ENCODE results near the gene ZNF772. TPM values are rescaled to one million over a fixed set of nuclear protein-coding genes. Genes with fewer than 3 reads are reported as not detected.
"Not testable (repeated sequence)": the region's sequence is repeated elsewhere in the genome, so short reads cannot be mapped to it uniquely, and the experiment has no call there.

ZNF772 gene
- 10.0 TPM for total RNA-seq
- long read RNA-seq, partial matches to known transcripts, result 0 of 3 reads
- long read RNA-seq, other reads (novel, unspliced or antisense), result 1 of 3 reads

DNA sequence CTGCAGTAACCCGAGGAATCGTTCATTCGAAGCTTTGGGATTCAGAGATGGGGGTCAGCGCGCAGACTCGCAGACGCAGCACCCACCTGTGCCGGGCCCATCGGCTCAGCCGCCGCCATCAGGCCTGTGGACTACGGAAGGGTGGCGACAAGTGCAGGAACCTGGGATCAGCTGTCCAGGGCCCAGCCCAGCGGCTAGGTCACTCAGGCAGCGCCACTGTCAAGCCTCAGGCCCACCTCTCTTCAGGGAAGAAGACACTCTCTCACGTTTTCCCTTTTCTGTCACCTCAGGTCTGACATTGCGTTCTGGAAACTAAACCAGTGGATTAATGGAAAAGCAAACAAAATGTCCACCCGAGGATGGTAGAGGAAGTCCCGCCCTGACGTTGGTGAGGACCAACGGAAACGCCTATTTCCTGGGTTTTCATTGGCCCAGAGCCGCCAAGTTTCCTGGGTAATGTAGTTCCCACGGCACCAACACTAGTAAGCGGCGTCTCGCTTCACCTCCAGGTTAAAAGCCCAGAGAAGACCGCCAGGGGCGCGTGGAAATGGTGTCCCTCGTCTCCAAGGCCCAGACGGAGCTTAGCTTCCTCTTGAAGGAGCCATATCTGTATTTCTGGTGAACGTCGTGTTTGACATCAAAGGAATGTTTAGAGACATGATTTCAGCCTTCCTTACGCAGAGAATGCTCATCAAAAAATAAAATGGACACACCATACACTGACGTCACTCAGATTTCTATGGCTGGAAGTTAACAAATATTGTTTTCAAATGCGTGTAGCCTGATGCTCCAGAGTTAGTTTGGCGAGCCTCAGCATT, at the start of gene ZNF772:
ZNF772 (minus strand) TSS at position 376 of the 818 bp plus-strand sequence; CDS start at position 119, 257 bp downstream.
- Histone ChIP-seq H3K27ac (peak within 1 kb of the TSS; percentile 84), H3K4me3 (peak within 1 kb of the TSS; percentile 80), H3K27me3 (ENCODE audit: low read depth) (no peaks in the 10 kb centered on the region), H3K4me1 (peaks cover 8% of the 10 kb centered on the region), H3K36me3 (peaks cover 16% of the 10 kb centered on the region), H3K9me3 (peaks cover 53% of the 10 kb centered on the region)
- intact Hi-C loops (cut with DNase I), result no loop called here
- TF ChIP-seq, protein P1, sequence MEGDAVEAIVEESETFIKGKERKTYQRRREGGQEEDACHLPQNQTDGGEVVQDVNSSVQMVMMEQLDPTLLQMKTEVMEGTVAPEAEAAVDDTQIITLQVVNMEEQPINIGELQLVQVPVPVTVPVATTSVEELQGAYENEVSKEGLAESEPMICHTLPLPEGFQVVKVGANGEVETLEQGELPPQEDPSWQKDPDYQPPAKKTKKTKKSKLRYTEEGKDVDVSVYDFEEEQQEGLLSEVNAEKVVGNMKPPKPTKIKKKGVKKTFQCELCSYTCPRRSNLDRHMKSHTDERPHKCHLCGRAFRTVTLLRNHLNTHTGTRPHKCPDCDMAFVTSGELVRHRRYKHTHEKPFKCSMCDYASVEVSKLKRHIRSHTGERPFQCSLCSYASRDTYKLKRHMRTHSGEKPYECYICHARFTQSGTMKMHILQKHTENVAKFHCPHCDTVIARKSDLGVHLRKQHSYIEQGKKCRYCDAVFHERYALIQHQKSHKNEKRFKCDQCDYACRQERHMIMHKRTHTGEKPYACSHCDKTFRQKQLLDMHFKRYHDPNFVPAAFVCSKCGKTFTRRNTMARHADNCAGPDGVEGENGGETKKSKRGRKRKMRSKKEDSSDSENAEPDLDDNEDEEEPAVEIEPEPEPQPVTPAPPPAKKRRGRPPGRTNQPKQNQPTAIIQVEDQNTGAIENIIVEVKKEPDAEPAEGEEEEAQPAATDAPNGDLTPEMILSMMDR (IDR thresholded peaks at IDR 0.05), result peak; percentile 58
- ATAC-seq (peak; percentile 98 to 100), DNase-seq (peak; percentile 89)

DNA sequence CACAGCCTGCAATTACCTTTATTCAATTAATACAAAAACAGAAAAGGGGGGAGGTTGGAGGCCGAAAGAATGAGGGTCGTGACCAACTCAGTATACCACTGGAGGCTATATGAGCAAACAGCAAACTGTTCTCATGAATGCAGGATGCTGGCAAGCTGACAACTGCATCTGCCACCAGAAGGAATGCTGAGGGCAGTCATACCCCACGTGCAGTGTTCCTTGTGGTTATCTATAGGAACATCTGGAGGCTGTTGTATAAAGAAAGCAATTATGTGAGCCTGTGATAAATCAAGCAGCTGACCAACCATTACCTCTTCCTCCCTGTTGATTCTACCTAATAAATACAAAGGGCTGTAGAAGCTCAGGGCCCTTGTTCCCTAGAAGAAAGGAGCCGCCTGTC, 40.7 kb upstream of the ZNF772 start:
- ATAC-seq; H3K27ac ChIP-seq; H3K27me3 ChIP-seq (ENCODE audit: low read depth); H3K4me3 ChIP-seq; H3K36me3 ChIP-seq; DNase-seq; intact Hi-C loops (cut with DNase I); H3K4me1 ChIP-seq: not testable (repeated sequence)
- peaks cover 19% of the 10 kb centered on the region for H3K9me3 ChIP-seq

DNA sequence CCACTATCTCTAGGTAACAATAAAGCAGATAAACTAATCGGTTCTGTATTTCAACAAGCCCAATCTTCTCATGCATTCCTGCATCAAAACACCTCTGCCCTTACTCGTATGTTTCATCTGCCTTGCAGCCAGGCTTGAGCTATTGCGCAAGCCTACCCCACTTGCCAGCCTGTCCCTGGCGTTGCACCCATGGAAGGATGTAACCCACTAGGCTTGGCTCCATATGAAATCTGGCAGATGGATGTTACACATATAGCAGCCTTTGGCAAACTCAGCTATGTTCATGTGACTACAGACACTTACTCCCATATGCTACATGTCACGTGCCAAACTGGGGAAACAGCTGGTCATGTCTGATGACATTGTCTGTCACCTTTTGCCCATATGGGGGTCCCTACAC, 37.9 kb upstream of the ZNF772 start:
- DNase-seq (no peak), ATAC-seq (no peak)
- Histone ChIP-seq H3K36me3 (no peaks in the 10 kb centered on the region), H3K27ac (no peak overlapping the region), H3K4me3 (no peak overlapping the region), H3K27me3 (ENCODE audit: low read depth) (no peaks in the 10 kb centered on the region), H3K9me3 (peaks cover 44% of the 10 kb centered on the region), H3K4me1 (no peaks in the 10 kb centered on the region)
- intact Hi-C loops (cut with DNase I), result no loop called here
- TF ChIP-seq, protein P1 (IDR thresholded peaks at IDR 0.05), result no peak

DNA sequence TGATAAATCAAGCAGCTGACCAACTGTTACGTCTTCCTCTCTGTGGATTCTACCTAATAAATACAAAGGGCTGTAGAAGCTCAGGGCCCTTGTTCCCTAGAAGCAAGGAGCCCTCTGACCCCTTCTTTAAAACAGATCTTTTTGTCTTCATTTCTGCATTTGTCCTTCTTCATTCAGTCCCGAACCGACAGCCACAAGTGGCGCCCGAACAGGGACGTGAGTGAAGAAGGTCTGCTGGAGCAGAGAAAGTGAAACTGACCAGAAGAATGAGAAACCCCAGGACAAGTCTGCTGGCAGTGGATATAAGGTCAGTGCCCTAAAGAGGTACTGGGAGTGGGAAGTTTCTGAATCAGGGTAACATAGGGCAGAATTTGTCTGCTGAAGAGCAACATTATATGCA, 35.5 kb upstream of the ZNF772 start:
- intact Hi-C loops (cut with DNase I), result no loop called here
- Histone ChIP-seq H3K4me1 (no peaks in the 10 kb centered on the region), H3K9me3 (peaks cover 65% of the 10 kb centered on the region), H3K36me3 (no peaks in the 10 kb centered on the region), H3K27ac (no peak overlapping the region), H3K27me3 (ENCODE audit: low read depth) (no peaks in the 10 kb centered on the region), H3K4me3 (no peak overlapping the region)
- ATAC-seq (no peak), DNase-seq (no peak)
- TF ChIP-seq, protein P1 (IDR thresholded peaks at IDR 0.05), result no peak

DNA sequence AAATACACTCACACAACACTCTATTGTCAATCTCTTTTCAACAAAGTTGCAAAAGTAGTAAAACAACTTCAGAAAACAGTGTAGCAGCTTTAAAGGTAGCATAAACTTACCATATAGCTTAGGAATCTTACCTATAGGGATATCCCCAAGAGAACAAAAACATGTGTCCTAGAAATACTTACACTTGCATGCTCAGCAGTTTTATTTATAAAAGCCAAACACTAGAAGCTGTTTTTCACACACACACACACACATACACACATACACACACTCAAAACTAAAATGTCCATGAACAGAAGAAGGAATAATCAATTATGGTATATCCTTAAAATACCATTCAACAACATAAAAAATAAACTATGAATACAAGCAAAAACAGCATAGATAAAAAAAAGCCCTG, 34.1 kb upstream of the ZNF772 start:
- Histone ChIP-seq H3K4me3 (no peak overlapping the region), H3K9me3 (peaks cover 75% of the 10 kb centered on the region), H3K27ac (no peak overlapping the region), H3K27me3 (ENCODE audit: low read depth) (no peaks in the 10 kb centered on the region), H3K4me1 (no peaks in the 10 kb centered on the region), H3K36me3 (peaks cover 12% of the 10 kb centered on the region)
- DNase-seq, result no peak
- intact Hi-C loops (cut with DNase I), result no loop called here
- no peak for ATAC-seq
- TF ChIP-seq, protein P1 (IDR thresholded peaks at IDR 0.05), result no peak

DNA sequence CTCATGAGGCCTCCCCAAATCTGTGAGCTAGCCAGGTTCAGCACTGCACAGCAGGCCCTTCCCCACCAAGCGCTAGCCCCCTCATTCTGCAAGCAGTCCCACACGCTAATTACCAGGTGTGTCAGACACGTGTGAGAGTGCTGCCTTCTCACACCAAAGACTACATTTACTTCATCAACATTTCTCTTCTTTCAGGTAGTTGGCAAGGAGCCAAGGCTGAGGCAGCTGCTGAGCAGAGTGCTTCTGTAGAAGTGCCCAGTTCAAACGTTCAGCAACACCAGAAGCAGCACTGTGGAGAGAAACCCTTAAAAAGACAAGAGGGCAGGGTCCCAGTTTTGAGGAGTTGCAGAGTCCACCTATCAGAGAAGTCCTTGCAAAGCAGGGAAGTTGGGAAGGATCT, 28.8 kb upstream of the ZNF772 start:
- intact Hi-C loops (cut with DNase I), result no loop called here

DNA sequence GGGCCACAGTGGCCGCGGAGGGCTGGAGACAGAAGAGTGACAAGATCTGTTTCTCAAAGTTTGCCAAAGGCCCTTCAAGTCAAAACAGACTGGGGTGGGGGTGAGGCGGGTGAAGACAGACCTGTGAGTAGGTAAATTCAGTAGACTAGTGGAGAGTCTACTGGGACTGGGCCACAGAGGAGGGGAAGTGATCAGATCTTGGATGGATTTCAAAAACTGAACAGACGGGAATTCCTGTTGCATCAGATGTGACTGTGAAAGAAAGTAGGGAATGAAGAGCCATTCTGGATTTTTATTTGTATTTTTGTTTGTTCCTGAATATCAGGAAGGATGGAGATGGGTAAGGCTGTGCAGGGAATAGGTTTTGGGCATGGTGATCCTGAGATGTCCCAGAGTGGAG, 23.0 kb upstream of the ZNF772 start:
- peak; percentile 31 to 44 for ATAC-seq
- Histone ChIP-seq H3K9me3 (peaks cover 12% of the 10 kb centered on the region), H3K4me3 (peak overlapping the region; percentile 77)
- H3K27me3 ChIP-seq (ENCODE audit: low read depth); intact Hi-C loops (cut with DNase I); H3K27ac ChIP-seq; H3K4me1 ChIP-seq; DNase-seq; H3K36me3 ChIP-seq: not testable (repeated sequence)

More for the DNA sequence above, 28.8 kb upstream of the ZNF772 start:
- Histone ChIP-seq H3K4me3 (no peak overlapping the region), H3K27ac (no peak overlapping the region), H3K4me1 (no peaks in the 10 kb centered on the region), H3K9me3 (peaks cover 49% of the 10 kb centered on the region), H3K36me3 (peaks cover 27% of the 10 kb centered on the region), H3K27me3 (ENCODE audit: low read depth) (no peaks in the 10 kb centered on the region)
- ATAC-seq (no peak), DNase-seq (no peak)
- TF ChIP-seq, protein P1 (IDR thresholded peaks at IDR 0.05), result no peak

DNA sequence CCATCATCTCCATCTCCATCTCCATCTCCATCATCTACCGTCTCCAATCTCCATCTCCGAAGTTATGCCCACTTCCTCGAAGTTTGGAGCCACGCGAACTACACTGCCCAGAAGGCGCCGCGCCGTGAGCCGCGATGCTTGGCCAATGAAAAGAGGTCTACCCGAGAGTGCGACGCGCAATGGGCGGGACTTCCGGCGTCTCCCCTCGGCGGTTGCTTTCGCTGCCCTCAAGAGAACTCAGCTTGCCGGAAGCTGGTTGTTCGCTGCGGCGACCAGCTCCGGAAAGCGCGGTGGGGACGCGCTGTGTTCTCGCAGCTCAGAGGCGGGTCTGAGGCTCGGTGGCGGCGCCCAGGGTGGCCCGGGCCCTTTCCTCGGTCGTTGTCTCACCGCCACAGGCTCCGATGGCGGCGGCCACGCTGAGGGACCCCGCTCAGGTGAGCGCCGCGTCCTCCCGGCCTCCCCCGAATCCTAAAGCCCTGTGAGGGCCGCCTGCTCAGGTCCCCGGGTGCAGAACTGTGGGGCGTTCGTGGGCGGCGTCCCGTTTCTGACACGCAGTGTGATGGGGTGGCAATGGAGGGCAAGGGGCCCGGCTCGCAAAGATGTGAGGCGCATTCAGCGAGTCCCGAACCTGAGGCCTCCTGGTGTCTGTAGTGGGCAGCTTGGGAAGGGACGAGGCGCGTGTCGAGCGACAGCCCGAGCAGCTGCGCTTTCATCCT, 22.5 kb upstream of the ZNF772 start, which contains the start of gene ZNF773:
ZNF773 (plus strand) TSS at position 259 of the 716 bp plus-strand sequence; CDS start at position 402, 143 bp downstream.
- H3K27me3 ChIP-seq (ENCODE audit: low read depth); H3K4me1 ChIP-seq; intact Hi-C loops (cut with DNase I); H3K36me3 ChIP-seq: not testable (repeated sequence)
- DNase-seq (peak; percentile 97), ATAC-seq (peak; percentile 100)
- Histone ChIP-seq H3K9me3 (peaks cover 17% of the 10 kb centered on the region), H3K4me3 (peak within 1 kb of the TSS; percentile 77), H3K27ac (peak within 1 kb of the TSS; percentile 86)

All from lower lobe of right lung (tissue), 2 donors.